B cell (primary cell): ENCODE measurements around the gene DDX24.

ENCODE experiments used
- EZH2 ChIP-seq: IDR thresholded peaks from 2 replicates; pipeline ENCODE4 v1.6.1; 2012; ENCODE audit warnings: borderline replicate concordance, low read depth, mild to moderate bottlenecking, moderate library complexity, low read length; ENCODE audit not compliant: insufficient read depth, poor library complexity, severe bottlenecking
- TF ChIP-seq, protein P1 (sequence below): fragments of 200-600 bp; IDR thresholded peaks from one replicate; pipeline ENCODE4 v1.8.0; 2022; ENCODE audit warnings: antibody characterized with exemption, mild to moderate bottlenecking

DNA sequence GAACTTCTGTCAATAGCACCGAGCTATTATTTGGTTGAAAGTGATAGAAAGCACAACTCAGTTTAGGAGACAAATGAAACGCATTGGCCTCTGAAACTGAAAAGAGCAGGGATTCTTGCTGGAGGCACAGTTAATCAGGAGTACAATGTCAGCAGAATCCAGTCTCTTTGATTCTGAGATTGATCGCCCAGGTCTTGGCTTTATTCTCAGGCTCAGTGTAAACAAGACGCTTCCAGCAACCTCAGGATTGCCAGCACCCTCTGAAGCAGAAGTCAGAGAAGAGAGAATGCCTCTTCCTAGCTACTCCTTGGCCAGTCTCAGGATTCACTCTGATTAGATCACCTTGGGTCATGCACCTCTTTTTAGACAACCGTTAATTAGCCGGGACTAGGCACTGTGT, 66.6 kb downstream of the DDX24 start:
- TF ChIP-seq EZH2 = no peak
- TF ChIP-seq, protein P1, sequence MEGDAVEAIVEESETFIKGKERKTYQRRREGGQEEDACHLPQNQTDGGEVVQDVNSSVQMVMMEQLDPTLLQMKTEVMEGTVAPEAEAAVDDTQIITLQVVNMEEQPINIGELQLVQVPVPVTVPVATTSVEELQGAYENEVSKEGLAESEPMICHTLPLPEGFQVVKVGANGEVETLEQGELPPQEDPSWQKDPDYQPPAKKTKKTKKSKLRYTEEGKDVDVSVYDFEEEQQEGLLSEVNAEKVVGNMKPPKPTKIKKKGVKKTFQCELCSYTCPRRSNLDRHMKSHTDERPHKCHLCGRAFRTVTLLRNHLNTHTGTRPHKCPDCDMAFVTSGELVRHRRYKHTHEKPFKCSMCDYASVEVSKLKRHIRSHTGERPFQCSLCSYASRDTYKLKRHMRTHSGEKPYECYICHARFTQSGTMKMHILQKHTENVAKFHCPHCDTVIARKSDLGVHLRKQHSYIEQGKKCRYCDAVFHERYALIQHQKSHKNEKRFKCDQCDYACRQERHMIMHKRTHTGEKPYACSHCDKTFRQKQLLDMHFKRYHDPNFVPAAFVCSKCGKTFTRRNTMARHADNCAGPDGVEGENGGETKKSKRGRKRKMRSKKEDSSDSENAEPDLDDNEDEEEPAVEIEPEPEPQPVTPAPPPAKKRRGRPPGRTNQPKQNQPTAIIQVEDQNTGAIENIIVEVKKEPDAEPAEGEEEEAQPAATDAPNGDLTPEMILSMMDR = no peak
